H1 (cell line): ENCODE measurements around the gene URGCP. TPM values are rescaled to one million over a fixed set of nuclear protein-coding genes. Genes with fewer than 3 reads are reported as not detected.
A peak's percentile ranks its signal among the peaks of the same experiment; 100 is the strongest.

Experiments
- CTCF ChIA-PET: fragments of 300-600 bp; sonication (Branson Sonifier 250); formaldehyde crosslinking; loops from one replicate; lab custom pipeline; 2021; ENCODE audit not compliant: partially characterized antibody; lab: Charles Lee
- POLR2A ChIA-PET: fragments of 300-600 bp; sonication (Branson Sonifier 250); formaldehyde crosslinking; loops from one replicate; lab custom pipeline; 2021; ENCODE audit warnings: inconsistent platforms; ENCODE audit not compliant: partially characterized antibody; lab: Charles Lee
- DNase-seq, 2 experiments: peaks; one replicate each; pipeline versions ENCODE4 v3.0.0 to v3.0.0-alpha.2; 2010 to 2022; ENCODE audit warnings: low spot score in 2 of 2, low read depth in 1 of 2, mixed read lengths in 1 of 2
- FAIRE-seq: peaks from 2 replicates; lab custom pipeline; 2011; peaks lifted over from hg19 to GRCh38; lab: Jason Lieb, UNC
- H2AFZ ChIP-seq: 2 replicates; pipeline ENCODE4 v1.8.1; 2012; ENCODE audit warnings: low read length, inconsistent platforms
- H2AK5ac ChIP-seq: 2 replicates; pipeline ENCODE4 v1.6.1; 2013; ENCODE audit warnings: low read depth, low read length
- H2BK120ac ChIP-seq: replicated peaks from 2 replicates; pipeline ENCODE3; 2013; ENCODE audit warnings: low read depth, low read length, inconsistent platforms
- H2BK12ac ChIP-seq: 2 replicates; pipeline ENCODE4 v1.6.1; 2013; ENCODE audit warnings: low read depth, low read length
- H2BK15ac ChIP-seq: 2 replicates; pipeline ENCODE4 v1.6.1; 2013; ENCODE audit warnings: low read length
- H2BK20ac ChIP-seq: 2 replicates; pipeline ENCODE4 v1.6.1; 2013; ENCODE audit warnings: low read length
- H2BK5ac ChIP-seq: 2 replicates; pipeline ENCODE4 v1.6.1; 2013; ENCODE audit warnings: low read depth, low read length
- H3K14ac ChIP-seq: 2 replicates; pipeline ENCODE4 v1.6.1; 2013; ENCODE audit warnings: inconsistent platforms; ENCODE audit not compliant: insufficient read length
- H3K18ac ChIP-seq: 2 replicates; pipeline ENCODE4 v1.6.1; 2013; ENCODE audit warnings: low read length; ENCODE audit errors: extremely low read depth
- H3K23ac ChIP-seq: 2 replicates; pipeline ENCODE4 v1.6.1; 2013; ENCODE audit warnings: inconsistent platforms; ENCODE audit not compliant: insufficient read length
- H3K23me2 ChIP-seq: 2 replicates; pipeline ENCODE4 v1.6.1; 2013; ENCODE audit warnings: low read depth, low read length
- H3K27ac ChIP-seq: 2 replicates; pipeline ENCODE4 v1.6.1; 2011; ENCODE audit warnings: low read depth, low read length, inconsistent platforms
- H3K27me3 ChIP-seq, 4 experiments: replicated peaks in 1 of 4; 1 replicate in 1 of 4; 2 replicates in 3 of 4; pipeline versions ENCODE4 v1.6.1 to v1.8.1; 2011 to 2013; ENCODE audit warnings: low read length in 3 of 4, mild to moderate bottlenecking in 3 of 4, inconsistent platforms in 2 of 4, mixed read lengths in 2 of 4, moderate library complexity in 1 of 4; ENCODE audit not compliant: control insufficient read depth in 3 of 4, insufficient read depth in 3 of 4; ENCODE audit errors: extremely low read depth in 1 of 4
- H3K36me3 ChIP-seq, 4 experiments: 2 replicates each; pipeline versions ENCODE4 v1.6.1 to v1.8.1; 2011 to 2013; ENCODE audit warnings: mild to moderate bottlenecking in 4 of 4, low read length in 3 of 4, moderate library complexity in 2 of 4, control low read depth in 1 of 4, inconsistent platforms in 1 of 4; ENCODE audit not compliant: insufficient read depth in 4 of 4, control insufficient read depth in 2 of 4
- H3K4ac ChIP-seq: replicated peaks from 2 replicates; pipeline ENCODE3; 2013; ENCODE audit warnings: low read length, low read depth, mixed read lengths, inconsistent platforms; ENCODE audit not compliant: insufficient read length
- H3K4me1 ChIP-seq, 4 experiments: replicated peaks in 1 of 4; 1 replicate in 1 of 4; 2 replicates in 3 of 4; pipeline versions ENCODE4 v1.6.1 to v1.8.1; 2011 to 2013; ENCODE audit warnings: low read length in 3 of 4, inconsistent platforms in 2 of 4, mixed read lengths in 1 of 4; ENCODE audit not compliant: insufficient read depth in 4 of 4, control insufficient read depth in 3 of 4
- H3K4me2 ChIP-seq, 2 experiments: 2 replicates each; pipeline versions ENCODE4 v1.6.1 to v1.8.1; 2011 to 2013; ENCODE audit warnings: low read depth in 2 of 2, low read length in 2 of 2, control low read depth in 1 of 2, inconsistent platforms in 1 of 2, mild to moderate bottlenecking in 1 of 2; ENCODE audit not compliant: insufficient read depth in 1 of 2
- H3K4me3 ChIP-seq, 4 experiments: fragments of 200-600, 300-600 bp in 1 of 4; sonication (generic), shearing (Covaris generic), sonication (Bioruptor Twin) in 1 of 4; 2 replicates each; pipeline versions ENCODE4 v1.5.1 to v1.8.1; 2011 to 2016; ENCODE audit warnings: low read length in 4 of 4, low read depth in 3 of 4, control low read depth in 2 of 4, inconsistent platforms in 2 of 4, mild to moderate bottlenecking in 2 of 4, mixed read lengths in 1 of 4, moderate library complexity in 1 of 4; ENCODE audit not compliant: insufficient read depth in 2 of 4; ENCODE audit errors: extremely low read depth in 1 of 4
- H3K56ac ChIP-seq: replicated peaks from 2 replicates; pipeline ENCODE3; 2013; ENCODE audit warnings: low read depth, mild to moderate bottlenecking, mixed read lengths, low read length, inconsistent platforms; ENCODE audit not compliant: insufficient read length
- H3K79me1 ChIP-seq: 2 replicates; pipeline ENCODE4 v1.6.1; 2013; ENCODE audit warnings: low read depth, low read length, control low read depth
- H3K79me2 ChIP-seq, 2 experiments: 2 replicates each; pipeline versions ENCODE4 v1.6.1 to v1.8.1; 2012 to 2013; ENCODE audit warnings: low read length in 2 of 2, mild to moderate bottlenecking in 2 of 2, inconsistent platforms in 1 of 2; ENCODE audit not compliant: insufficient read depth in 2 of 2, control insufficient read depth in 1 of 2
- H3K9ac ChIP-seq, 4 experiments: replicated peaks in 1 of 4; 1 replicate in 1 of 4; 2 replicates in 3 of 4; pipeline versions ENCODE4 v1.6.1 to v1.8.1; 2011 to 2013; ENCODE audit warnings: low read depth in 3 of 4, low read length in 3 of 4, control low read depth in 2 of 4, mild to moderate bottlenecking in 2 of 4, moderate library complexity in 2 of 4, inconsistent platforms in 1 of 4; ENCODE audit errors: extremely low read depth in 1 of 4
- H3K9me3 ChIP-seq, 2 experiments: 2 replicates each; pipeline versions ENCODE4 v1.6.1 to v1.8.1; 2012 to 2013; ENCODE audit warnings: mild to moderate bottlenecking in 2 of 2, moderate library complexity in 2 of 2, control low read depth in 1 of 2, inconsistent platforms in 1 of 2, low read depth in 1 of 2, low read length in 1 of 2, mixed read lengths in 1 of 2; ENCODE audit not compliant: insufficient read depth in 2 of 2
- H4K20me1 ChIP-seq, 2 experiments: replicated peaks in 1 of 2; 2 replicates each; pipeline versions ENCODE3 to v1.8.1; 2011 to 2013; ENCODE audit warnings: inconsistent platforms in 2 of 2, low read length in 2 of 2, mild to moderate bottlenecking in 1 of 2; ENCODE audit not compliant: insufficient read depth in 2 of 2, control insufficient read depth in 1 of 2
- H4K5ac ChIP-seq: 2 replicates; pipeline ENCODE4 v1.6.1; 2013; ENCODE audit warnings: low read length, low read depth, mixed read lengths, inconsistent platforms; ENCODE audit not compliant: insufficient read length
- H4K8ac ChIP-seq: 2 replicates; pipeline ENCODE4 v1.8.0; 2013; ENCODE audit warnings: mild to moderate bottlenecking, moderate library complexity, low read length, inconsistent platforms; ENCODE audit not compliant: insufficient read depth; ENCODE audit errors: extremely low read depth
- H4K91ac ChIP-seq: replicated peaks from 2 replicates; pipeline ENCODE3; 2013; ENCODE audit warnings: low read length, mixed read lengths, inconsistent platforms; ENCODE audit not compliant: insufficient read length
- CBX5 ChIP-seq: fragments of 300-800, 300-1000 bp; sonication (generic); IDR thresholded peaks from 2 replicates; pipeline ENCODE4 v1.7.1; 2016; ENCODE audit warnings: antibody characterized with exemption, low read length, low read depth
- RXRA ChIP-seq: IDR thresholded peaks from 2 replicates; pipeline ENCODE4 v1.6.1; 2011; ENCODE audit warnings: low read depth, mild to moderate bottlenecking, low read length, moderate library complexity; ENCODE audit not compliant: insufficient read depth
- SAP30 ChIP-seq: fragments of 300-600 bp; sonication (generic); IDR thresholded peaks from 2 replicates; pipeline ENCODE4 v1.7.1; 2012; ENCODE audit warnings: low read length, moderate library complexity, mild to moderate bottlenecking, inconsistent platforms; ENCODE audit not compliant: insufficient read depth, insufficient replicate concordance
- WGBS, 2 experiments: shearing (Covaris generic) in 1 of 2; methylation state at CpG; one replicate each; pipeline versions ENCODE4 v1.1.6 to v1.1.7; 2013 to 2015; ENCODE audit warnings: low lambda C conversion rate in 2 of 2, mixed read lengths in 2 of 2, inconsistent platforms in 1 of 2, low coverage in 1 of 2, missing lambda C conversion rate in 1 of 2; ENCODE audit not compliant: insufficient replicate concordance in 2 of 2, insufficient coverage in 1 of 2, insufficient read length in 1 of 2; ENCODE audit errors: extremely low coverage in 1 of 2, missing lambda C conversion rate in 1 of 2; 5-methylcytosine and 5-hydroxymethylcytosine counted together
- polyA plus RNA-seq, 7 experiments: library from polyadenylated mRNA; depleted of rRNA in 3 of 7; stranded (reverse) in 5 of 7; unstranded in 2 of 7; fragments of >200 nt in 5 of 7; fragments of 200-250 nt in 2 of 7; gene quantifications; 1 replicate in 5 of 7; 2 replicates in 1 of 7; 4 replicates in 1 of 7; pipeline versions ENCODE4 v1.2.1 to v1.2.3, GENCODE V29; 2011 to 2013; ENCODE audit warnings: missing spikeins in 2 of 7, mixed read lengths in 2 of 7
- total RNA-seq: library from RNA; stranded (reverse); fragmentation: NEBNext Ultra II Directional; extraction: Animal tissue kit (Norgen Biotek cat#: 25700); gene quantifications from 2 replicates; pipeline ENCODE4 v1.2.1, GENCODE V29; 2021
- TF ChIP-seq, protein P1 (sequence below): IDR thresholded peaks from 2 replicates; pipeline ENCODE4 v1.6.1; 2012; ENCODE audit warnings: inconsistent platforms
- TF ChIP-seq, protein P2 (sequence below): IDR thresholded peaks from 2 replicates; pipeline ENCODE4 v1.6.1; 2011; ENCODE audit warnings: low read depth, mild to moderate bottlenecking, low read length; ENCODE audit not compliant: insufficient read depth

The URGCP gene
- total and polyA plus RNA-seq, 2 of the 8 experiments (the other 6 are each of a cell fraction or from before 2014, with no cell fraction given), result 9.0 to 18.7 TPM

DNA sequence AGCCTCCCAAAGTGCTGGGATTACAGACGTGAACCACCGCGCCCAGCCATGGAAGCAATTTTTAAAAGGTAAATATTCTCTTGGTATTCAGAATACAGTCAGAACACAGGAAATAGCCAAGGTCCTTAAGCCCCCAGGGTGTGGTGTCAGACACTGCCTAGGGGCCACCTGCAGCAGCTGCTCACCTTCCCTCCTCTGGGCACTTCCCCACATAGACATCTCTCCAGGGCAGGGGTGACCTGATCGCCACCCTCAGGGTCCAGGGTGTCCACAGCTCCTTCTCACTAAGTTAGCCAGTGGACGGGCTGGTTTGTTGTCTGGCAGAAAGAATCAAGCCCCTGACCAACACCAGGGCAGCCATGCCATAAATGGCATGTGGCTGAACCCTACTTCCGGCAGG is 15.9 kb downstream of the URGCP start:
- Histone ChIP-seq H4K5ac (no peak overlapping the region), H3K14ac (no peak overlapping the region), H3K79me2 (peaks cover 0 to 21% of the 10 kb centered on the region in 2 experiments; a peak in 2 of 4 replicates), H2BK12ac (no peak overlapping the region), H2AFZ (no peak overlapping the region), H3K4me1 (no peaks in the 10 kb centered on the region), H2BK5ac (no peak overlapping the region), H3K79me1 (no peaks in the 10 kb centered on the region; the same call in 1 of the 2 replicates)
- WGBS, 2 experiments, result 92% methylated on average over 6 of the region's 6 CpGs; no CpG with 5 or more reads in 1 of the 2 experiments
- no peak for FAIRE-seq
- no peak for DNase-seq
- TF ChIP-seq, protein P1, sequence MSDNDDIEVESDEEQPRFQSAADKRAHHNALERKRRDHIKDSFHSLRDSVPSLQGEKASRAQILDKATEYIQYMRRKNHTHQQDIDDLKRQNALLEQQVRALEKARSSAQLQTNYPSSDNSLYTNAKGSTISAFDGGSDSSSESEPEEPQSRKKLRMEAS, result no peak
- no peak for TF ChIP-seq CBX5
- TF ChIP-seq RXRA, result no peak
- TF ChIP-seq, protein P2, sequence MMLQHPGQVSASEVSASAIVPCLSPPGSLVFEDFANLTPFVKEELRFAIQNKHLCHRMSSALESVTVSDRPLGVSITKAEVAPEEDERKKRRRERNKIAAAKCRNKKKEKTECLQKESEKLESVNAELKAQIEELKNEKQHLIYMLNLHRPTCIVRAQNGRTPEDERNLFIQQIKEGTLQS, result no peak
- no peak for TF ChIP-seq SAP30
- TF ChIP-seq, all 59 proteins: peak for 0
- H3K23me2 ChIP-seq, result no peaks in the 10 kb centered on the region
- no peak overlapping the region for H3K18ac ChIP-seq
- peak overlapping the region; percentile 44 for H4K91ac ChIP-seq
- no peak overlapping the region for H4K8ac ChIP-seq
- H3K4me3 ChIP-seq, result no peak overlapping the region
- ChIA-PET CTCF (interaction anchor here (0.6 kb wide), 1 partner anchor 932 kb away, joined by 3 read pairs; no protein-coding TSS in a partner anchor), POLR2A (interaction anchor here (0.7 kb wide), 2 partner anchors 196 to 353 kb away, joined by 3 read pairs; no protein-coding TSS in a partner anchor)
- no peak overlapping the region for H2BK15ac ChIP-seq
- no peak overlapping the region for H2AK5ac ChIP-seq
- H3K36me3 ChIP-seq, result no peaks in the 10 kb centered on the region
- H3K23ac ChIP-seq, result no peak overlapping the region
- H3K4me2 ChIP-seq, result no peak overlapping the region
- no peak overlapping the region for H2BK20ac ChIP-seq
- H3K4ac ChIP-seq, result no peak overlapping the region
- H3K27me3 ChIP-seq, result no peaks in the 10 kb centered on the region
- H3K27ac ChIP-seq, result no peak overlapping the region
- no peak overlapping the region for H3K9ac ChIP-seq
- H3K56ac ChIP-seq, result no peak overlapping the region
- no peak overlapping the region for H2BK120ac ChIP-seq
- no peaks in the 10 kb centered on the region for H3K9me3 ChIP-seq
- peaks cover 0 to 5% of the 10 kb centered on the region in 2 experiments for H4K20me1 ChIP-seq
